ENCODE data around the gene PUS10.

The PUS10 gene

DNA sequence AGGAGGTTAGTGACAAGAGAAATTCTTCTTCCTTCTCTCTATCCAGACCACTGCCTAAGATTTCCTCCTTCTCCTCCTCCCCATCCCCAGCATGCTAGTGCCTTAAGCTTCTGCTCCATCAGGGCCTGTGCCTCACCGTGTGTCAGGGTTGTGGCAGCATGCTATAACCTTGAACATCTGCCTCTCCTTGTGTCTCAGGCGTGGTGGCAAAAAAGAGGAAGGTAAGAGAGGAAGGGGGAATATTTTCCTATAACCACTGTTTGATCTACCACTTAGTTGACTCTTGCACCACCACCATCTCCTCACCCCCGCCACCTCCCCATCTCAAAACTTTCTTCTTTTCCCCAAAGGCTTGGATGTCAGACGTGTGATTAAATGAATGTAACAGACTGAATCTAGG lies 38.8 kb downstream of the PUS10 start:
- no peak for DNase-seq (ENCODE audit: low read depth)
- TF ChIP-seq, protein P1, sequence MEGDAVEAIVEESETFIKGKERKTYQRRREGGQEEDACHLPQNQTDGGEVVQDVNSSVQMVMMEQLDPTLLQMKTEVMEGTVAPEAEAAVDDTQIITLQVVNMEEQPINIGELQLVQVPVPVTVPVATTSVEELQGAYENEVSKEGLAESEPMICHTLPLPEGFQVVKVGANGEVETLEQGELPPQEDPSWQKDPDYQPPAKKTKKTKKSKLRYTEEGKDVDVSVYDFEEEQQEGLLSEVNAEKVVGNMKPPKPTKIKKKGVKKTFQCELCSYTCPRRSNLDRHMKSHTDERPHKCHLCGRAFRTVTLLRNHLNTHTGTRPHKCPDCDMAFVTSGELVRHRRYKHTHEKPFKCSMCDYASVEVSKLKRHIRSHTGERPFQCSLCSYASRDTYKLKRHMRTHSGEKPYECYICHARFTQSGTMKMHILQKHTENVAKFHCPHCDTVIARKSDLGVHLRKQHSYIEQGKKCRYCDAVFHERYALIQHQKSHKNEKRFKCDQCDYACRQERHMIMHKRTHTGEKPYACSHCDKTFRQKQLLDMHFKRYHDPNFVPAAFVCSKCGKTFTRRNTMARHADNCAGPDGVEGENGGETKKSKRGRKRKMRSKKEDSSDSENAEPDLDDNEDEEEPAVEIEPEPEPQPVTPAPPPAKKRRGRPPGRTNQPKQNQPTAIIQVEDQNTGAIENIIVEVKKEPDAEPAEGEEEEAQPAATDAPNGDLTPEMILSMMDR (IDR thresholded peaks at IDR 0.05; ENCODE audit: insufficient read depth, low read depth, low read length, missing control alignments): no peak
- H3K4me3 ChIP-seq (ENCODE audit: low read length): no peak overlapping the region

DNA sequence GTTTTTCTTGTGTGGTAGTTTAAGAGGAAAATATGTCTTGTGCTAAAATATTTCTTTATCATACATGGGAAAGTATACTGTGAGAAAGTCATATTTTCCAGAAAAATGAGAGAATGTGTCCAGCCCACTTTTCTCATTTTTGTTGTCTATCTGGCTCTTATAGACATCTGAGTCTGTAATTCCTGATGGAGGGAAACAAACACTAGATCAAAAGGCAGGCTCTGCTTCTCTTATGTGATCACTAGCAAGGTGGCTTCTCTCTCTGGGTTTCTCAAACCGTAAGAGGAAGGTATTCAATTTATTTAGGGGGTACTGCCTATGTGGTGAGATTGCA lies 40.5 kb downstream of the PUS10 start:
- H3K4me3 ChIP-seq (ENCODE audit: low read length): no peak overlapping the region
- TF ChIP-seq, protein P1 (IDR thresholded peaks at IDR 0.05; ENCODE audit: insufficient read depth, low read depth, low read length, missing control alignments): no peak
- no peak for DNase-seq (ENCODE audit: low read depth)

DNA sequence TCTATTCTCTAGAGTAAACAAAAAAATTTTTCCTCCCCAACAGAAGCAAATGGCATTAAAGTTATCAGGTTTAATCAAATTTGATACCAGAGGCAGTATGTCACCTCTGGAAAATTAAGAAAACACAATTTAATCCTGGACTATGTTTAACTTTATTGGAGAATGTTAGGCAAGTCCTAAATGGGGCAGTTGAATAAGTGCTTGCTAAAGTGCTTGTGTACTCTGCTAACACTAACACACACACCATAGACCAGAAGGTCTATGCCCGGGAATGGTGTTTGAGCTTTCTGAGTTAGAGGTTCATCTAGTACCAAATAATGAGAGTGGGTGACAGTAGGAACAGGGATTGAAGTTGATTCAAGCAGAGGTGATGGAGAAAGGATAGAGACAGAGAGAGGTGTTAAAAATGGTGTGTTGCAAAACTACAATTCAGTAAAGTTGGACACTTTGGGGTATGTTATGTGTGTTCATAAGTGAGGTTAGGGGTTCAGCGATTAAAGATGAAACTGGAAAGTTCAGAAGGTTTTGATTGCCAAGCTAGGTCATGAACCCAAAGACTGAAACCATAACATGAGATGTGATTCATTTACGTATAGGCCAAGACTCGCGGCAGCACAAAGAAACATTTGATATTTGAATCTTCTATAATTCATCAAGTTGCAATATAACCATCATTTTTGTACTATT lies 41.0 kb downstream of the PUS10 start:
- TF ChIP-seq, protein P1 (IDR thresholded peaks at IDR 0.05; ENCODE audit: insufficient read depth, low read depth, low read length, missing control alignments): no peak
- H3K4me3 ChIP-seq (ENCODE audit: low read length): no peak overlapping the region
- no peak for DNase-seq (ENCODE audit: low read depth)

DNA sequence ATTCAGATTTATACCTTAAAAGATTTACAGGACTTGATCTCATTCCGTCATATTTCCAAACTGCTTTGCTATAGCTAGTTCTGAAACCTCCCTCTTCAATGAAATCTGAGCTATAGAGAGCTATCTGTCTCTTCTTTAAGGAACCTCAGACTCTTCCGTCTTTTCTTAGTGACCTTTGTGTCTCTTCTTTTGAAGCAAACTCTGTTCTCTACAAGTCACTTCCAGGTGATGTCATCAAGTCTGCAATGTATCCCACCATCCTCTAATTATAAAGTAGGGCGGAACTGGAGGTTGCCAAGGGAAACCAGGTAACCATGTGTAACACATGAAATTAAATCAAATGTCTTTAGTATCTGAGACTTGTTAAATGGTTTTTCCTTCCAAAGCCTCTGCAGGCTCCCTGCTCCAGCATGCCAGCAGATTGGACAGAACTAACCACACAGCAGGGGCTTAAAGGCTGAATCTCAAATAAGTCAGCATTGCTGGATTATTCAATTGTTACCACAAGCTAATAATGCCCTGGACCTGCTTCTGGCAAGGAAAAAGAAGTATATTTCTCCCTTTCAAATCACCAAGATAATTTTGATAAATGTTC lies 41.7 kb downstream of the PUS10 start:
- DNase-seq (ENCODE audit: low read depth): no peak
- TF ChIP-seq, protein P1 (IDR thresholded peaks at IDR 0.05; ENCODE audit: insufficient read depth, low read depth, low read length, missing control alignments): no peak
- no peak overlapping the region for H3K4me3 ChIP-seq (ENCODE audit: low read length)

DNA sequence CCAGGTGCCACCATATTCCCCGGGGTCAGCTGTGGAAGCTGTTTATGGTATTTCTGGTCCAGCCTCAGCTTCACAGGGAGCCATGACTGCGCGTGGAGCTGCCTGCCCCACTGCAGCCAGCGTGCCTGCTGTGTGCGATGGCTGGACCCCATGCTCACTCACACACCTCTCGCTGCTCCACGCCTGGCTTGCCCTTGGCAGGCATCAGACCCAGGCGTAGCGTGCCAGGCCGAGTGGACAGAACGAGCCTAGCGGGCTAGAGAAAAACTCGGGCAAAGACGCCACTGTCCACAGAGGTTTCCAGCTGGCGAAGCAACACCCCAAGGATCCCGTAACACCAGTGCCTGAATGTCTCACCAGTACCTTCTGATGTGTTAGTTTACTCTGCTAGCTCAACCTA lies 43.4 kb downstream of the PUS10 start:
- H3K4me3 ChIP-seq (ENCODE audit: low read length): no peak overlapping the region
- TF ChIP-seq, protein P1 (IDR thresholded peaks at IDR 0.05; ENCODE audit: insufficient read depth, low read depth, low read length, missing control alignments): no peak
- DNase-seq (ENCODE audit: low read depth): no peak

DNA sequence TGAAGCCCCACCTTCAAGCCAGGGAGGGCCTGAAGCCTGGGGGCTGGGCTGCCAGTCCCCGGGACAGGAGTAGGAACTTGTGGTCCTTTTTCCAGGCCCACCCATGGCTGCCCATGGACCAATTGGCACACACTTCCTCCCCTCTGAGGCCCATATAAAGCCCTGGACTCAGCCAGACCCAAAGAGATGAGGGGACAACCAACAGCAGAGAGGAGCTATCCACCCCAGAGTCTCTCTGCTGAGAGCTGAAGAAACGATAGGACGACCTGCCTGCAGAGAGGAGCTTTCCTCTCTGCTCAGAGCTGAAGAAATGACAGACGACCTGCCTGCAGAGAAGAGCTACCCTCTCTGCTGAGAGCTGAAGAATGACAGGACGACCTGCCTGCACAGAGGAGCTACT lies 44.4 kb downstream of the PUS10 start:
- TF ChIP-seq, protein P1 (IDR thresholded peaks at IDR 0.05; ENCODE audit: insufficient read depth, low read depth, low read length, missing control alignments): no peak
- H3K4me3 ChIP-seq (ENCODE audit: low read length): no peak overlapping the region
- DNase-seq (ENCODE audit: low read depth): no peak
